H7 (cell line): ENCODE data around the gene NDUFS7. TPM values are rescaled to one million over a fixed set of nuclear protein-coding genes. Genes with fewer than 3 reads are reported as not detected.
"Not testable (repeated sequence)": the region's sequence is repeated elsewhere in the genome, so short reads cannot be mapped to it uniquely, and the experiment has no call there.

ENCODE experiments used
- DNase-seq: peaks from one replicate; pipeline ENCODE4 v3.0.0; 2012
- H3K27me3 ChIP-seq: 2 replicates; pipeline ENCODE4 v1.6.0; 2011; ENCODE audit warnings: mild to moderate bottlenecking, low read length; ENCODE audit not compliant: control insufficient read depth, insufficient read depth
- H3K36me3 ChIP-seq: replicated peaks from 2 replicates; pipeline ENCODE4 v1.5.1; 2011; ENCODE audit warnings: low read length; ENCODE audit not compliant: control insufficient read depth, insufficient read depth
- H3K4me3 ChIP-seq: 2 replicates; pipeline ENCODE4 v1.5.1; 2011; ENCODE audit warnings: low read depth, mild to moderate bottlenecking, control low read depth, low read length, moderate library complexity; ENCODE audit not compliant: insufficient read depth
- total RNA-seq: library from RNA; depleted of rRNA; stranded (reverse); fragments of >200 nt; shearing (Covaris generic); gene quantifications from 2 replicates; pipeline ENCODE4 v1.2.3, GENCODE V29; 2014

The NDUFS7 gene
- total RNA-seq, 1 experiment from 2014 or later, result 140 TPM

GRCh38 chr19:1410136-1410786 lies 26.6 kb downstream of the NDUFS7 start:
- Histone ChIP-seq H3K27me3 (no peaks in the 10 kb centered on the region), H3K4me3 (no peak overlapping the region), H3K36me3 (peaks cover 2% of the 10 kb centered on the region)
- DNase-seq, result no peak

GRCh38 chr19:1410789-1411188 lies 27.1 kb downstream of the NDUFS7 start:
- no peak for DNase-seq
- Histone ChIP-seq H3K4me3 (no peak overlapping the region), H3K36me3 (peaks cover 2% of the 10 kb centered on the region), H3K27me3 (no peaks in the 10 kb centered on the region)

- H3K27me3 ChIP-seq, result no peaks in the 10 kb centered on the region
- DNase-seq, result no peak
- H3K36me3 ChIP-seq, result peaks cover 3% of the 10 kb centered on the region
- no peak overlapping the region for H3K4me3 ChIP-seq
Measured at GRCh38 chr19:1411255-1412191, 27.8 kb downstream of the NDUFS7 start.

GRCh38 chr19:1412323-1412923 lies 28.7 kb downstream of the NDUFS7 start:
- no peaks in the 10 kb centered on the region for H3K27me3 ChIP-seq
- no peak for DNase-seq
- H3K36me3 ChIP-seq, result peaks cover 5% of the 10 kb centered on the region
- no peak overlapping the region for H3K4me3 ChIP-seq

GRCh38 chr19:1412995-1413800 lies 29.5 kb downstream of the NDUFS7 start:
- Histone ChIP-seq H3K4me3 (no peak overlapping the region), H3K36me3 (peaks cover 10% of the 10 kb centered on the region), H3K27me3 (no peaks in the 10 kb centered on the region)
- no peak for DNase-seq

- DNase-seq, result no peak
- no peaks in the 10 kb centered on the region for H3K27me3 ChIP-seq
- H3K4me3 ChIP-seq, result no peak overlapping the region
- peaks cover 26% of the 10 kb centered on the region for H3K36me3 ChIP-seq
Measured at GRCh38 chr19:1416014-1416841, 32.5 kb downstream of the NDUFS7 start.

GRCh38 chr19:1417145-1417544 lies 33.4 kb downstream of the NDUFS7 start:
- no peak for DNase-seq
- no peak overlapping the region for H3K4me3 ChIP-seq
- no peaks in the 10 kb centered on the region for H3K27me3 ChIP-seq
- peaks cover 26% of the 10 kb centered on the region for H3K36me3 ChIP-seq

GRCh38 chr19:1417681-1418495 lies 34.2 kb downstream of the NDUFS7 start:
- no peaks in the 10 kb centered on the region for H3K27me3 ChIP-seq
- DNase-seq, result no peak
- no peak overlapping the region for H3K4me3 ChIP-seq
- peaks cover 30% of the 10 kb centered on the region for H3K36me3 ChIP-seq

- Histone ChIP-seq H3K27me3 (no peaks in the 10 kb centered on the region), H3K36me3 (peaks cover 33% of the 10 kb centered on the region), H3K4me3 (no peak overlapping the region)
- DNase-seq, result no peak
Measured at GRCh38 chr19:1418496-1418775, 34.7 kb downstream of the NDUFS7 start.

- no peak for DNase-seq
- Histone ChIP-seq H3K36me3 (peaks cover 37% of the 10 kb centered on the region), H3K27me3 (no peaks in the 10 kb centered on the region), H3K4me3 (no peak overlapping the region)
Measured at GRCh38 chr19:1418951-1419738, 35.4 kb downstream of the NDUFS7 start.

- DNase-seq, H3K4me3 ChIP-seq, H3K27me3 ChIP-seq: not testable (repeated sequence)
- peaks cover 40% of the 10 kb centered on the region for H3K36me3 ChIP-seq
Measured at GRCh38 chr19:1420085-1420484, 36.4 kb downstream of the NDUFS7 start.

- Histone ChIP-seq H3K36me3 (peaks cover 43% of the 10 kb centered on the region), H3K4me3 (no peak overlapping the region), H3K27me3 (no peaks in the 10 kb centered on the region)
- no peak for DNase-seq
Measured at GRCh38 chr19:1420590-1420989, 36.9 kb downstream of the NDUFS7 start.
